ENCODE measurements around the gene COBL. TPM values are rescaled to one million over a fixed set of nuclear protein-coding genes. Genes with fewer than 3 reads are reported as not detected.

COBL gene
- total and polyA plus RNA-seq, 10 of the 15 experiments (the other 5 are each of a cell fraction or from before 2014, with no cell fraction given), result 0.21 TPM; not detected in 9

GRCh38 chr7:51328351-51328801 lies 11.8 kb upstream of the COBL start:
- TF ChIP-seq BACH1 (IDR thresholded peaks at IDR 0.05; ENCODE audit: borderline replicate concordance) (no peak), IKZF2 (IDR thresholded peaks at IDR 0.05) (no peak), SUPT20H (IDR thresholded peaks at IDR 0.05; ENCODE audit: borderline replicate concordance, control insufficient read depth, low read depth, low read length) (no peak), CREM (IDR thresholded peaks at IDR 0.05; ENCODE audit: low read depth) (no peak), PBX3 (IDR thresholded peaks at IDR 0.05; ENCODE audit: insufficient replicate concordance, low read depth, low read length) (no peak), SIX5 (IDR thresholded peaks at IDR 0.05; ENCODE audit: low read depth, low read length, severe bottlenecking) (no peak)
- ATAC-seq, result no peak
- intact Hi-C loops (cut with micrococcal nuclease; ENCODE audit: unreplicated experiment), result no loop called here
- POLR2A ChIA-PET, result no interaction called here
- no peak for DNase-seq (ENCODE audit: low read depth, low spot score)
- 0% methylated on average over 1 of the region's 1 CpG for WGBS (ENCODE audit: insufficient coverage, insufficient replicate concordance, low lambda C conversion rate, missing lambda C conversion rate)
- H3K79me2 ChIP-seq (ENCODE audit: control insufficient read depth, insufficient read depth, low read length), result no peaks in the 10 kb centered on the region
- no peak overlapping the region for H3K4me3 ChIP-seq
- in situ Hi-C loops (cut with MboI), result no loop called here
- no peak overlapping the region for H3K4me2 ChIP-seq (ENCODE audit: control insufficient read depth, insufficient read depth)
- H3K9ac ChIP-seq (ENCODE audit: control insufficient read depth, insufficient read depth, low read length), result no peak overlapping the region
- no peak overlapping the region for H2AFZ ChIP-seq (ENCODE audit: control insufficient read depth, low read depth, low read length)
- no peaks in the 10 kb centered on the region for H3K4me1 ChIP-seq (ENCODE audit: control insufficient read depth, insufficient read depth, low read length)
- no peak overlapping the region for H3K27ac ChIP-seq (ENCODE audit: control insufficient read depth, insufficient read depth)
- H3K36me3 ChIP-seq (ENCODE audit: control insufficient read depth in 2 of 2, insufficient read depth in 2 of 2, low read length in 1 of 2), result no peaks in the 10 kb centered on the region
- H3K27me3 ChIP-seq (replicated peaks in 1 of 2; ENCODE audit: control insufficient read depth in 2 of 2, insufficient read depth in 2 of 2, low read length in 1 of 2), result no peaks in the 10 kb centered on the region
- SMC1A ChIA-PET (ENCODE audit: uncharacterized antibody, unreplicated experiment), result no interaction called here
- no TSS peak for BruUV-seq (replicated peaks)
- H4K20me1 ChIP-seq (ENCODE audit: control insufficient read depth, insufficient read depth), result no peaks in the 10 kb centered on the region
- RAD21 ChIA-PET (ENCODE audit: unreplicated experiment), result no interaction called here
- H3K9me3 ChIP-seq (replicated peaks; ENCODE audit: control insufficient read depth, insufficient read depth, low read length), result no peaks in the 10 kb centered on the region
- CTCF ChIA-PET, result no interaction called here
- FAIRE-seq, result no peak

GRCh38 chr7:51327287-51327717 lies 10.7 kb upstream of the COBL start:
- H3K36me3 ChIP-seq (ENCODE audit: control insufficient read depth in 2 of 2, insufficient read depth in 2 of 2, low read length in 1 of 2), result no peaks in the 10 kb centered on the region
- FAIRE-seq (no peak), DNase-seq (ENCODE audit: low read depth, low spot score) (no peak), ATAC-seq (no peak)
- H3K27me3 ChIP-seq (replicated peaks in 1 of 2; ENCODE audit: control insufficient read depth in 2 of 2, insufficient read depth in 2 of 2, low read length in 1 of 2), result no peaks in the 10 kb centered on the region
- intact Hi-C loops (cut with micrococcal nuclease; ENCODE audit: unreplicated experiment) (no loop called here), in situ Hi-C loops (cut with MboI) (no loop called here)
- SMC1A ChIA-PET (ENCODE audit: uncharacterized antibody, unreplicated experiment), result no interaction called here
- H3K9me3 ChIP-seq (replicated peaks; ENCODE audit: control insufficient read depth, insufficient read depth, low read length), result no peaks in the 10 kb centered on the region
- WGBS (ENCODE audit: insufficient coverage, insufficient replicate concordance, low lambda C conversion rate, missing lambda C conversion rate), result 8% methylated on average over 6 of the region's 6 CpGs
- no TSS peak for BruUV-seq (replicated peaks)
- no peaks in the 10 kb centered on the region for H4K20me1 ChIP-seq (ENCODE audit: control insufficient read depth, insufficient read depth)
- H3K4me3 ChIP-seq, result no peak overlapping the region
- H3K4me1 ChIP-seq (ENCODE audit: control insufficient read depth, insufficient read depth, low read length), result no peaks in the 10 kb centered on the region
- no peak overlapping the region for H2AFZ ChIP-seq (ENCODE audit: control insufficient read depth, low read depth, low read length)
- no peaks in the 10 kb centered on the region for H3K79me2 ChIP-seq (ENCODE audit: control insufficient read depth, insufficient read depth, low read length)
- no peak overlapping the region for H3K27ac ChIP-seq (ENCODE audit: control insufficient read depth, insufficient read depth)
- H3K4me2 ChIP-seq (ENCODE audit: control insufficient read depth, insufficient read depth), result no peak overlapping the region
- RAD21 ChIA-PET (ENCODE audit: unreplicated experiment), result no interaction called here
- CTCF ChIA-PET, result no interaction called here
- POLR2A ChIA-PET, result no interaction called here
- no peak overlapping the region for H3K9ac ChIP-seq (ENCODE audit: control insufficient read depth, insufficient read depth, low read length)
- TF ChIP-seq E2F8 (IDR thresholded peaks at IDR 0.05; ENCODE audit: low read depth, partially characterized antibody) (no peak), HDAC6 (IDR thresholded peaks at IDR 0.05; ENCODE audit: unreplicated experiment) (no peak), ZNF384 (IDR thresholded peaks at IDR 0.05; ENCODE audit: borderline replicate concordance, low read depth, low read length) (no peak), CEBPZ (IDR thresholded peaks at IDR 0.05; ENCODE audit: low read depth, low read length) (no peak), FOS (IDR thresholded peaks at IDR 0.05; ENCODE audit: borderline replicate concordance, extremely low read depth, insufficient read length) (no peak)

All from GM12878 (cell line).